ENCODE results near the gene CBX5. TPM values are rescaled to one million over a fixed set of nuclear protein-coding genes. Genes with fewer than 3 reads are reported as not detected.

CBX5 gene
- total and polyA plus RNA-seq, 9 of the 15 experiments (the other 6 are each of a cell fraction or from before 2014, with no cell fraction given) = 32.6 to 102 (median 59.2) TPM

- no peak for TF ChIP-seq IRF1 (CRISPR knock-in tag; IDR thresholded peaks at IDR 0.05; ENCODE audit: borderline replicate concordance)
- TF ChIP-seq THAP12 (CRISPR knock-in tag; IDR thresholded peaks at IDR 0.05) = 0 out of 2 replicates have a peak, but pooled peaks have one; percentile 5
- peak; percentile 72; the same call in 1 of the 2 replicates for TF ChIP-seq ZBTB33 (CRISPR knock-in tag; IDR thresholded peaks at IDR 0.05)
- peak; percentile 98 for TF ChIP-seq LCOR (CRISPR knock-in tag; IDR thresholded peaks at IDR 0.05)
- TF ChIP-seq BRF2 (IDR thresholded peaks at IDR 0.05; ENCODE audit: borderline replicate concordance, insufficient read depth, insufficient read length) = no peak
- no peak for TF ChIP-seq BDP1 (IDR thresholded peaks at IDR 0.05; ENCODE audit: insufficient read depth, insufficient read length)
- peak; percentile 45 to 87 for TF ChIP-seq AFF1 (IDR thresholded peaks at IDR 0.05; ENCODE audit: low read depth in 1 of 2, partially characterized antibody in 2 of 2)
- TF ChIP-seq RAD51 (IDR thresholded peaks at IDR 0.05; ENCODE audit: borderline replicate concordance, low read depth) = peak; percentile 47; the same call in 1 of the 2 replicates
- TF ChIP-seq SMARCB1 (IDR thresholded peaks at IDR 0.05; ENCODE audit: insufficient read length, low read depth) = peak; percentile 79
- no peak for TF ChIP-seq HDAC6 (IDR thresholded peaks at IDR 0.05; ENCODE audit: low read depth, low read length)
- TF ChIP-seq CHD4 (IDR thresholded peaks at IDR 0.05; ENCODE audit: insufficient read depth, insufficient replicate concordance, low read depth, low read length, poor library complexity, severe bottlenecking) = no peak
- peak; percentile 93 for TF ChIP-seq ZBTB2 (IDR thresholded peaks at IDR 0.05)
Observed at GRCh38 chr12:54304187-54304810, 24.4 kb upstream of the CBX5 start (continued).
